GM19328 (cell line): ENCODE data around the gene B3GALT6.

Experiments used
- ATAC-seq: cut with Tn5 transposase; IDR thresholded peaks from one replicate; pipeline ENCODE4 v1.9.1; 2021; ENCODE audit warnings: mild to moderate bottlenecking, moderate library complexity; ENCODE audit not compliant: unreplicated experiment

Gene B3GALT6

DNA sequence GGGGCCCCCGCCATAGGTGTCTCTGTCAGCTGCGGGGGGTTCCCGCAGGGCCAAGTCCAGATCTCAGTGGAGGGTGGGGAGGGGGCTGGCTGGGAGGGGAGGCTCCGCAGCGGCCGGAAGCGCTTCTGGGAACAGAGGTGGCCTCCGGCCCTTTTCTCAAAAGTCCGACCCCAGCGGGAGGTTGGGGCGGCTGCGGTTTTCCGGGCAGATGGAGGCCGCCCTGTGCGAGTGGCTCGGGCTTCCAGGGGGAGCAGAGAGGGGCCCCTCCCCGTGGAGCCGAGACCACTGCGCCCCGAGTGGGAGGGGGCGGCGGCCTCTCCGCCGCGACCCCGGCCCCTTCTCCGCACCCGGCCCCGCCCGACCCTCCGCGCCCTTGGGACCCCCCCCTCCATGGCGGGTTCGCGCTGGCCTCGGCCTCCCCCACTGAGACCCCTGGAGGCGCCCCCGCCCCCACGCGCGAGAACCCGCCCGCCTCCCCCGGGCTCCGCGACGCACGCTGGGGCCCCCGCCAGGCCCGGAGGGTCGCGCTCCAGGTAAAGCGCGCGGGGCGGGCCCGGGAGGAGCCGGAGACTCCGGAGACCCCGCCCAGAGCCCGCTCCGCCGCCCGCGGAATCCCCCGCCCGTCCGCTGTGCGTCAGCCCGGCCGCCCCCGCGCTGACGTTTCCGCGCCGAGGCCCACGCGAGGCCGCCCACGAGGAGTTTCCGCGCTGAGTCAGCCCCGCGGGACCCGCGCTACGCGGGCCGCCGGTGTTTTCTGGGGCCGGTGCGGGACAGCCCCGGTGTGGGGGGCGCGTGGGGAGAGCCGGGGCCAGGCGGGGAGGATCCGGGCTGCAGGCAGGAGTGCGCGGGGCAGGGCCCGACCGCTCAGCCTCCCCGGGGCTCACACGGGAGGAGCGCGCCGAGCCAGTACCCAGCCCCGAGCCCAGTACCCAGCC lies 30.9 kb upstream of the B3GALT6 start:
- ATAC-seq, result no peak

GRCh38 chr1:1202831-1203560 lies 29.0 kb upstream of the B3GALT6 start:
- ATAC-seq, result no peak

- ATAC-seq, result no peak
These were observed 28.2 kb upstream of the B3GALT6 start for GRCh38 chr1:1203561-1204424.

DNA sequence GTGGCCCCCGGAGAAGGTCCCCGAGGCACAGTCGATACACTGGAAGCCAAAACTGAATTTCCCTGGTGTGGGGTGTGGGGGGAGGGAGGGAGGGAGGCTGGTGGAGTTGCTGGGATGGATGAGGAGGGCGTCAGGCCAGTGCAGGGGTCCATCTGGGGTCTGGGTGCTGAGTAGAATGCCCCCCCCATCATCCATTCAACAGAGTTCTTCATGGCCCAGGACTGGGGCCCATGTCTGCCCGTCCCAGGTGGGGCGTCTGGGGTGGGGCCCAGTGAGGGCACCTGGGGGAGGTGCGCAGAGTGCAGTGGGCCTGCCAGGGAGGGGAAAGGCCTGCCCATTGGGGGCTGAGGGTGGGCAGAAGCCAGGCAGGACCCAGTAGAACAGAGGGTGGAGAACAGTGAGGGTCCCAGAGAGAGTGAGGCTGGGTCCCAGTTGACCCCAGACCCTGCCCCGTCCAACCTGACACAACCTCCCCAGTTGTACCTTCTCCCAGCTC lies 27.6 kb upstream of the B3GALT6 start:
- ATAC-seq, result no peak

GRCh38 chr1:1204998-1205768 lies 26.9 kb upstream of the B3GALT6 start:
- no peak for ATAC-seq

GRCh38 chr1:1205769-1206375 lies 26.2 kb upstream of the B3GALT6 start:
- ATAC-seq, result no peak

- ATAC-seq, result no peak
These were observed 25.6 kb upstream of the B3GALT6 start, which contains the start of gene TNFRSF18 for GRCh38 chr1:1206376-1206965. Gene TNFRSF18 (minus strand): TSS chr1:1206592. CDS start chr1:1206571, 21 bp downstream.

DNA sequence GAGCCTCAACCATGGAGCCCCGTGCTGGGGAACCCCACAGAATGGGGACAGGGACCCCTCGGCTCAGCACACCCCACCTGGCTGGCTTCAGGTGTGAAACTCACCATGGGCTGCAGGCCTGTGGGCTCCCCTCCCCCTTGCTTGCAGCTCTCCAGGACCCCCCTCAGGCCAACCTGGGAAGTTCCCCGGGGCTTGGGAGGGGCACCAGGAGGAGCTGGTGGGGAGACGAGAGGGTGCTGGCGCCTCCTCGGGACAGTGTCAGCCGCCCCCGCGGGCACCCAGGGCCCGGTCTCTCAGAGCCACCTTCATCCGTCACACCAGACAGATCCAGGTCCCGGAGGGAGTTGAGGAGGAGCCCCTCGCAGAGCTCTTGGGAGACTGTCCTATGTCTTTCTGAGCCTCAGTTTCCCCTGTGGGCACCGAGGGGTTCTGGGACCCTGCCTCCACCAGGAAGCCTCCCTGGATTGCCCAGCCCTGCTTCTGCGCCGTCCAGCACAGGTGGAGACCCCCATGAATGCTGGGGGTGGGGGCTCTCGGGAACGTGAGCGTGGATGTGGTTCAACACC lies 25.0 kb upstream of the B3GALT6 start:
- no peak for ATAC-seq

GRCh38 chr1:1207571-1207892 lies 24.5 kb upstream of the B3GALT6 start:
- ATAC-seq, result no peak

DNA sequence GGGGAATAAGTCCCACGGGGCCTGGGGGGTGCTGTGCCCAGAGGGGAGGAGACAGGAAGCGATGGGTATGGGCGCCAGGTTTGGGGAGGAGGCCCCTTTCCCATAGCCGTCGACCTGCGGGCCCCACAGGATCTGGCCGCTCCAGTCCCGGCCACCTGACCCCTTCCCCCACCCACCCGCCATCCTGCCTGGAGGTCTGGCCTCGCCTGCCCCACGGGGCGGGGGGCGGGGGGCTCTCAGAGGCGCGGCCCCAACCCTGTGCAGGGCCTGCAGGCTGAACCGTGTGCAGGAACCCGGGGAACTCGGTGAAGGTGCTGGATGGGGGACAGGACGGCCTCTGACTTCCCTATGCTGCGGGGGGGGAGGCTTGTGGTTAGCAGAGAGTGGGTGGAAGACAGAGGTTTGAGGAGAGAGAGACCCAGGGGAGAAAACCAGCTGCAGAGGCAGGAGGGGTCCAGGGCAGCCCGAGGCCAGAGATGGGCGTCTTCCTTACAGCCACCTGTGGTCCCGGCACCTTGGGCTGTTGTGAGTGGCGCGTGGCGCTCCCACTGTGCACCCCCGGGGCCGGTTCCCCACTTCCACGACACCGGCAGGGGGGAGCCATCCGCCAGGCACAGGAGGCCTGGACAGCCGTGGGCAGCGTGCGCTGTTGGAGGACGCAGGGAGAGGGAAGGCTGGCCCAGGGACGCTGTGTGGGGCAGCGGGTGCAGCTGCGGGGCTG lies 23.2 kb upstream of the B3GALT6 start:
- no peak for ATAC-seq

DNA sequence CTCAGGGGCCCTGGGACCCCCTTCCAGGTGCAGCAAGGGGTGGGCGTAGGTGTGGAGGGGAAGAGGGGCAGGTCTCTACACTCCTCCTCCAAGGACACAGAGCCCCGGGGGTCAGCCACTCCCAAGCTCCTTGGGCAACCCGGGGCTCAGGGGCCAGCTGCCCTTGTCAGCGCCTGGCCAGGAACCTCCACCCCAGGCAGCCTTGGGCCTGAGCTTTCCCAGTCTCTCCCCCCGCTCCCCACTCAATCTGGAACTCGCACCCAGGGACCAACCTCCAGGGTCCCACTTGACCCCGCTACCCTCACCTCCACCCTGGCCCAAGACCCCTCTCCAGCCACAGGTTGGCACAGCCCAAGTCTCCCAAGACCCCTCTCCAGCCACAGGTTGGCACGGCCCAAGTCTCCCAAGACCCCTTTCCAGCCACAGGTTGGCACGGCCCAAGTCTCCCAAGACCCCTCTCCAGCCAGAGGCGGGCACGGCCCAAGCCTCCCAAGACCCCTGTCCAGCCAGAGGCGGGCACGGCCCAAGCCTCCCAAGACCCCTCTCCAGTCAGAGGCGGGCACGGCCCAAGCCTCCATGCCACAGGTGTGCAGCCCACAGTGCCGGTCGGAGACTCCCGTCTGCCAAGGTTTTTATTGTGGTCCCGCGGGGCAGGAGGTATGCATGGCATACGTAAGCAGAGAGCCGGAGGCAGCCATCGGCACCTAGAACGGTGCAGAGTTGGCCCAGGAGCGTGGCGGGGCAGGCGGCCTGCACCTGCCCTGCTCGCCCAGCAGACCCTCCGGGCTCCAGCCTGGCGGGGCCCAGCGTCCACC lies 21.1 kb upstream of the B3GALT6 start:
- ATAC-seq, result no peak

DNA sequence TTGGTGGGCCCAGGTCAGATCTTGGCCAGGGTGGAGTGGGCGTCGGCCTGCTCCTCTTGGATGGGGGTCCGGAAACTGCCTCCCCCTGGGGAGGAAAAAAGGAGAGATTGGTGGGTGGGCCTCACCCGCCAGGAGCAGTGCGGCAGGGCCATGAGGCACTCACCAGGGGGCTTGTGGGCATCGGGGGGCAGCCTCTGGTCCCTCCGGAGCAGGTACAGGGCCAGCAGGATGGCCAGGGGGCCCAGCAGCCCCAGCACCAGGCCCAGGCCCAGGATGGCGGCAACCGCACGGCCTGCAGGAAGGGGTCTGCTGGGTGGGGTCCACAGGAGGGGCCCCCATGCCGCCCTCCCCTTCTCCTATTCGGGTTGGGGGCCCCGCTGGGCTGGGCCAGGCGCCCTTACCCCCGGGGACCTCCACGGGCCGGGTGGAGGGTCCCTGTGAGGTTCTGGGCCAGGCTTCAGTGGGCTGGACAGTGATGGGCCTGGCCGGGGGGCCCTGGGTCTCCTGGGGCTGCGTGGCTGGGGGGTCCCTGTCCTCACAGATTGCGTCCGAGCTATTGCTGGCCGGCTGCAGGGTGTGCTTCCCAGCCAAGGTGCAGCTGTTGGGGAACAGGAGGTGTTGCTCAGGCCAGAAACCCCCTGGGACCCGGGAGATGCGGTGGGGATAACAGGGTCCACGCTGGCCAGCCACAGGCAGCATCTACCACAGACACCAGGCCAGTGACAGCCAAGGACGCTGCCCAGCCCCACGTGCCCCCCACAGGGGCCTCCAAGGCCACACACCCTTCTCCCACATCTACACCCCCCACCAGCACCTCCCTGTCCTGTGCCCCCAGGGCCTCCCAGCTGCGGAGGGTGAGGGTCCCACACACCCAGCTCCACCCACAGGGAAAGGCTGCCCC lies 20.2 kb upstream of the B3GALT6 start:
- ATAC-seq, result no peak

DNA sequence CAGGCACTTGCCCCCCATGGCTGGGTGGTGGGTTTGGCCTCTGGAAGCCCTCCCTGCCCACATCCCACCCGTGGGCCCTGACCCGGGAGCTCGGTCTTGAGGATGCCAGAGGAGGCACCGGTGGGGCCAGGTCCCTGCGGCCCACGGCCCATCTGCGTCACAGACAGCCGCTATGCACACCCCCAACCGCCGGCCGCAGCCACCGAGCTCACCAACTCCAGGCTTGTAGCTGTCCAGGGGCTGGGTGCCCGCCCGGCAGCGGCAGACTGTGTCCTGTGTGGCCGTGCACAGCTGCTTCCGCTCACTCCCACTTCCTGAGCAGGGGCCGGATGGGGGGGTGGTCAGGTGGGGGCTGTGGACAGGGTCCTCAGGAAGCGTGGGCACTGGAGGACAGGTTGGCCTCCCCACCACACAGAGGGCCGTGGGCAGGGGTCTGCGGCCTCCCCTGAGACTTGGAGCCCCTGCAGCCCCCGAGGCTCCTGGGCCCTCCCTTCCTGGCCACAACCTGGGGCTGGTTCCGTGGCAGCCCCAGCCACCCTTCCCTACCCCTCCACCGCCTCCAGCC lies 19.2 kb upstream of the B3GALT6 start:
- no peak for ATAC-seq

DNA sequence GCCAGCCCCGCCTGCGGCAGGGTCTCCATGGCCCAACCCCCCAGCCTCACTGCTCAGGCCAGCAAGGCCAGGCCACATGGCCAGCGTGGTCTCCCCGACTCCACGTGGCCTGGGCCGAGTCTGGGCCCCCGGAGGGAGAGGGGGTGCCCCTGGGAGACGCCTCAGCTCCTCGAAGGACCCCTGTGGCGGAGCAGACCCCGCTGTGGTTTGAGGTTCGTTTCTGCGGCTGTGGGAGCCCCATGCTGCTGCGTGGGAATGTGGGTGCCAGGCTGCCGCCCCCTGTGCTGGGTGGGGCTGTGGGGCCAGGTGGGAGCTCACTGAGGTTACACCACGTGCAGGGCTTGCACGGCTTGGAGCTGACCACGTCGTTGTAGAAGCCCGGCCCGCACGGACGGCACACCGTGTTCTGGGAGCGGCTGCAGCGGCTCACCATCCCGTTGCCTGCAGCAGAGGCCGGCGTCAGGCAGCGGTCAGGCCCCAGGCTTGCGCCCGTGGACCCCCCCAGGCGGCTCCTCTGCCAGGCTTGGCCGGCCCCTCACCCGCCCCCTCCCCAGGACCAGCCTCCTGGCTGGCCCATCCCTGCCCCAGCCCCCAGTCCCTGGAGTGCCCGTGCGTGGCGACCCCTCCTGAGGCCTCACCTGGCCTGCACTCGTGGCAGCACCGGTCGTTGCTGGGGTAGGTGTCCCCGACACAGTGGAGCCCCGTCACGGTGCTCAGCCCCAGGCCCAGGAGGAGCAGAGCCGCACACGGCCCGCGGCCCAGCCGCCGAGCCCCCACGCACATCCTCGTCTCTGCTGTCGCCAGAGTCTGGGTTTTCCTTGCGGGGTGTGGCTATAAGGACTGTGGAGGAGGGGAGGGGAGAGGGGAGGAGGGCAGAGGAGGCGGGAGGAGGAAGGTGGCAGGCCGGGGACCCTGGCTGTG lies 18.4 kb upstream of the B3GALT6 start, which contains the start of gene TNFRSF4:
TSS of gene TNFRSF4 (minus strand) at position 809 of the 921 bp plus-strand sequence. CDS start at position 783, 26 bp downstream.
- ATAC-seq, result no peak

DNA sequence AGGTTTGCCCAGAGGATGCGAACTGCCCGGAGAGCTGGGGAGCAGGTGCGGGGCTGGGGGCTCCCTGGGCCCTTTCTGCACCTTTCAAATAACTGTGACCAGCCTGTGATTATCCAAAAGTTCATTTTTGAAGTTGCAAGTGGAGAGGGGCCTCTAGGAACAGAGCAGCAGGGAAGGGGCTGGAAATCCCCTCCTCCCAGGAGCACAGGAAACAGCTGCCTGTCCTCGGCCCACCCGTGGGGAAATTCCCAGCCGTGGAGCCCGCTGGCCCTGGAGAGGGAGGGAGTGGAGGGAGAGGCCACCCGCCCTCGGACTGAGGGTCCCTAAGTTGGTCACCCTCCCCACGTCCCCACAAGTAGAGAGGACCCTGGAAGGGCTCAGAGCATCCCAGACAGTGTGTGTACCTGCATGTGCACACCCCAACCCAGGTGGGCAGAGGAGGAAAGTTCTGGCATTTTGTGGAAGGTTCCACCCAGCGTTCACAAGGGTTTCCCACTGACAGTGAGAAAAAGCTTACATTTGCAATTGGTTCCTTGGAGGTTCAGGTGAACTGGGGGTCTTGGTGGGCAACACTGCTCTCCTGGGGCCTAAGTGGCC lies 16.9 kb upstream of the B3GALT6 start:
- no peak for ATAC-seq
